Activated CD8-positive, alpha-beta memory T cell treated with anti-CD3 and anti-CD28 coated beads for 36 hours (primary cell): ENCODE data around the gene SNX5. TPM values are rescaled to one million over a fixed set of nuclear protein-coding genes. Genes with fewer than 3 reads are reported as not detected.

Experiments
- CTCF ChIA-PET: fragments of 350-600 bp; sonication (Branson Sonifier 250); formaldehyde crosslinking; loops from one replicate; lab custom pipeline; 2021; ENCODE audit warnings: antibody characterized with exemption; lab: Charles Lee
- POLR2A ChIA-PET: fragments of 350-600 bp; sonication (Branson Sonifier 250); formaldehyde crosslinking; loops from one replicate; lab custom pipeline; 2021; ENCODE audit warnings: antibody characterized with exemption; lab: Charles Lee
- total RNA-seq, 2 experiments: library from RNA; stranded (reverse); gene quantifications; one replicate each; pipeline ENCODE4 v1.2.3, GENCODE V29; 2021

SNX5 gene
- total RNA-seq, 2 experiments from 2014 or later, result 205 to 212 TPM

DNA sequence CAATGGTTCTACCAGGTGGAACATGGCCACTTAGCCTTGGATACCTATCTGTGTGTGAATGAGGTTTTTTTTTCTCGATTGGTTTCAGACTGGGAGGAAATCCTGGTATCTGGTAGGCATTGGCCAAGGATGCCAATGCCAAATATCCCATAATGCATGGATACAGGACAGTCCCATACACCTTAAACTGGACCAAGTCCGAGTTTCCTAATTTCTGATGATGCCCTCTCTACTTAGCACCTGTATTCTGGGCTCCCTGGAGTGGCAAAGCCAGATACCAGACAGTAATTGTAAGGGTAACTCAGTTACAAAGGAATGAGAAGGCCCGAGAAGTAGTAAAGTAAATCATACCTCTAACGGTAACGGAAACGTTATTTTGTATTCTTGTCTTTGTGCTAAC, 17.9 kb downstream of the SNX5 start:
- ChIA-PET CTCF (no interaction called here), POLR2A (no interaction called here)

DNA sequence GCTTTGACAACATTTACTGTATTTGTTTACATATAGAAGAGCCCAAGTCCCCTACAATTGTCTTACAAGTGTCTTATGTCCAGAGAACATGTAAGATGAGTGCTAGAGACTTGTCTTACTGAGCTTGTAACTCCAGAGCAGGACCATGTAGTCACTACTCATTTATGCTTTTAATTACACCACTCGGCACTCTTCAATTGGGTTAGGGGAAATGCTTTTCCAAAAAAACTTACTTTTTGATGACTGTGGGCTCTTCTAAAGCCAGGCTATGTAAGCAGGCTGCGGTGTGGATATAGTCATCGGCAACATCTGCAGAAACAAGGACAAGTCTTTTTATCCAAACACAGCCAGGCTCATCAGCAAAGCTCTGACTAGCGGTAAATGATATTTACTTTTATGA, 18.7 kb downstream of the SNX5 start:
- CTCF ChIA-PET, result no interaction called here
- POLR2A ChIA-PET, result no interaction called here

DNA sequence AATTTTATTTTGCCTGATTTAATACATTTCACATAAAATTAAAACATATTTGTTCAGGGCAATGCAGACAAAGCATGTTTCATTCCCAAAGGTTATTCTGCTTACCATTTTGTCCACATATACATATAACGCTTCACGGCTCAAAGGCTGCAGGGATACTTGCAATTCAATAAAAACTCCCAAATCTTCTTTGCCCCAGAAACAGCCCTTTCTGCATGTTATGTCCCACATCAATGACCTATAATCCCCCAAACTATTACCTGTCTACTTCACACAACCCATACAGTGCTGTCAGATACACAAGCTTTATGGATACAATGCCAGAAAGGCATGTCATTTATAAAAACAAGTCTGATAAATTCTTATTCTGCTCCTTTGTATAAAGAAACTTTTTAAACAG, 20.2 kb downstream of the SNX5 start:
- POLR2A ChIA-PET, result interaction anchor here (1.2 kb wide), 1 partner anchor 11 kb away, joined by 3 read pairs; no protein-coding TSS in a partner anchor

DNA sequence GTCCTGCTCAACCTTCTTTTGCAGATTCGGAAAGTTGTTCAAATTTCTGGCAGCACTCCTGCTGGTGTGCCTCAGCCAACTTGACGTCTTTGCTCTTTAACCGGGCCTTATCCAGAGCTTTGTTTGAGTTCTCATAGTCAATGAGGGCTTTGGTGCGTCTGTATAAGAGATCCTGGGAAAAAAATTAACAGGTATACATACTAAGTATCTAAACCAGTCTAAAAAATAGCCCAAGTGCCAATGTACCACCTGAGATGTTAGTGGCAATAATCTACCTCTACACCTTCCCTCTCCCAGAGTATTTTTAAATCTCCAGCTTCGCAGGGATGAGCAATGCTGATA, 21.1 kb downstream of the SNX5 start:
- ChIA-PET POLR2A (interaction anchor here (1.2 kb wide), 1 partner anchor 12 kb away, joined by 3 read pairs; no protein-coding TSS in a partner anchor), CTCF (interaction anchor here (1.9 kb wide), 1 partner anchor 8 kb away, joined by 5 read pairs; no protein-coding TSS in a partner anchor)

More for the DNA sequence above, 20.2 kb downstream of the SNX5 start:
- CTCF ChIA-PET, result interaction anchor here (1.9 kb wide), 1 partner anchor 9 kb away, joined by 5 read pairs; no protein-coding TSS in a partner anchor

DNA sequence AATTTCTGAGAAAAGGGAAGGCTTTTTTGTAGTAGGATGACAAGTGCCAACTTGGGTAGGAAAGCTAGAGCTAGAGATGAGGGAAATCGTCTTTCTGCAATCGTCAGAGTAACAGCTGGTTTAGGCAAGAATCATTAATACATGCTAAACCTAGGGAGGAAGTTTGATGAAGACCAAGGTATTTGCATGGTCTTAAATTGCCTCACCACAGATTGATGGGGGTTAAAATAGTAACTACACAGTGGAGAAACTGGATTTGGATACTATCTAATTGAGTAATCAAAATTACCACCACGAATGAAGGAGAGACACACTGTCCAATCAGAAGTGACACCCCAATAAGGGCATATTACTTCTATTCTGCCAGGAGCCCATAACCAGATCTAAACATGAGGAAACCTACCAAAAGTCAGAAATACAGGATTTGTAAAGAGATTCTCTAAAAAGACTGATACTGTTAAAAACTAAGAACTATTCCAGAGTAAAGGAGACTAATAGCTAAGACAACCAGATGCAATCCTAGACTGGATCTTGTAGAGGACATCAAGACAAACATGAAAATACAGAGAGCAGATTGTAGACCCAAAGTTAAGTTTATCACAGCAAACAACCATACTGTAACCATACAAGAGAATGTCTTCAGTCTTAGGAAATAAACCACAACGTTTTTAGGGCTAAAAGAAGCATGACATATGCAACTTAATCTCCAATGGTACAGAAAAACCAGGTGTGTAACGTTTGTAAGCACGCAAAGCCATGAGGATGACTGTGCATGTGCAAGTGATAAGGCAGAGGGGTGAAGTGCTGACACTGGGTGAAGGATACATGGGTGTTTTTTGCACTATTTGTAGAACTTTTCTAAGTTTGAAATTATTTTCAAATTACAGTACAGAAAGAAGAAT, 21.8 kb downstream of the SNX5 start:
- POLR2A ChIA-PET, result no interaction called here
- CTCF ChIA-PET, result interaction anchor here (1.9 kb wide), 1 partner anchor 8 kb away, joined by 5 read pairs; no protein-coding TSS in a partner anchor

DNA sequence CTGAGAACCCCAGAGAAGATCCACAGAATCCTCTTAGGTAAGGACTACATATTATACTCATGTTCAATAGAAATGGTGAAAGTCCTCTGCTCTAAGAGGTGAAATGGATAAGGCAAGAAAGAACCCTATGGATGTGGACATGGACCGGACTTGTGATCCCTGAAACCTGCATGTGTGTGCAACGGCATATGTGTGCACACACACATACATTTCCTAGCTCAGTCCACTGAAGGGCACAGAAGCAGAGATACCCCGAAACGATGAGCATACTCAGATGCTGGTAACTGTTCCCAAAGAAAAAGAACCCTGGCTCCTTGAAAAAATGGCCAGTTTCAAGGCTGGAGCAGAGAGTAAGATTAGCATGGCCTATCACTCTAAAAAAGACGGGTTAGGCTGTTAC, 22.6 kb downstream of the SNX5 start:
- ChIA-PET POLR2A (no interaction called here), CTCF (no interaction called here)

DNA sequence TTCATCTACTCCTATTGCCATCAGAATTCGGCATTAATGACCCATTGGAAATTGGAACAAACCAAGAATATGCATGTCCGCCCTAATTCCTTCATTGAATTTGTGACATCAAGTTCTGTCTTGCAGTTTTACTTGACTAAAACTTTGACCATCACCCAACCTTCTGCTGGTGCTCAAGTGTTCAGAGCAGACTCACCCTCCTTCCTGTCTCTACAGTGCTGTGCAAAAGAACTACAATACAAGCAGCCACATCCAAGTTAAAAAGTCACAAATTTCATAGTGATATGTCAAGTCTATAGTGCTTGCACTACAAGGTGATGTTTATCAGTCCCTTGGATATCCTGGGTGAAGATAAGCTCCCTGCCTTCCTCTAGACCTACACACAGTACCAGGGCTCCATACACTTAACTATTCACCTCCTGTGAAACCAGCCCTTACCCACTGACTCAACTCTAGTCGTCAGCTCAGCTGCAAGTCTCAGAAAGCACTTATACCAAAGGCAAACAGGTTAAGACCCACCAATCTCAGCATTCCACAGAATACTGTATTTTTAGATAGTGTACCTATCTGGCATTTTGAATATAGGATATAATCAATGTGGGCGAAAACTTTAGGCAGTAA, 23.6 kb downstream of the SNX5 start:
- CTCF ChIA-PET, result interaction anchor here (0.6 kb wide), 1 partner anchor 13 kb away, joined by 3 read pairs; no protein-coding TSS in a partner anchor
- POLR2A ChIA-PET, result no interaction called here

DNA sequence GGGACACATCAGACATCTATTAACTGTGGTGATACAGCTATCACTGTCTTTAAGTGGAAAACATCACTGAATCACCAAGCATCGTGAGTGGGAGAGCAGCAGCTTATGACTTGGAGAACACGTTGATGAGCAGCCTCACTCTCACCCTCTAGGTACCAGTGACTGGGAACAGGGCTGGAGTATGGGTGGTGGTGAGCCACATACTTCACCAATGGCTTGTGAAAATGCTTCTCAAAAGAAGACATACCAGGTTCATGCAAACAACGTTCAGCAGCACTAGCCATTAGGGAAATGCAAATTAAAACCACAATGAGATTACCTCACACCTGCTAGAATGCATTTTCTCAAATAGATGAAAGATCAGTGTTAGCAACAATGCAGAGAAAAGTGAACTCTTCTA, 25.3 kb downstream of the SNX5 start:
- ChIA-PET POLR2A (no interaction called here), CTCF (no interaction called here)

DNA sequence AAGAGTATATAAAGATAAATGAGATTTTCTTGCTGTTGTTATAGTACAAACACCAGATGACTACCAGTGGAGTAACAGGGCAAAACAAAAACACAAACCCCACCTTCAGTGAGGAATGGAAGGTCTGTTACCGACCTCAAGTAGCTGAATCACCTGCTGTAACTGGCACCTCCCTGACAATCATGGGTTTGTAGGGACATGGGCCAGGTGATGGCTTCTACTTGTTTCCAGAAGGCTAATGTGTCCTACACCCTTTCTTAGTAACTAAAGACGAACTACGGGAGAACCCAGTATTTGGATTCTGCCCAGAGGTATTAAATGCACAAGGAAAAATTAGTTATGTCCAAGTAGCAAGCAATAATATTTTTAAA, 26.8 kb downstream of the SNX5 start:
- ChIA-PET CTCF (interaction anchor here (1.2 kb wide), 1 partner anchor 259 kb away, joined by 4 read pairs; no protein-coding TSS in a partner anchor), POLR2A (no interaction called here)

DNA sequence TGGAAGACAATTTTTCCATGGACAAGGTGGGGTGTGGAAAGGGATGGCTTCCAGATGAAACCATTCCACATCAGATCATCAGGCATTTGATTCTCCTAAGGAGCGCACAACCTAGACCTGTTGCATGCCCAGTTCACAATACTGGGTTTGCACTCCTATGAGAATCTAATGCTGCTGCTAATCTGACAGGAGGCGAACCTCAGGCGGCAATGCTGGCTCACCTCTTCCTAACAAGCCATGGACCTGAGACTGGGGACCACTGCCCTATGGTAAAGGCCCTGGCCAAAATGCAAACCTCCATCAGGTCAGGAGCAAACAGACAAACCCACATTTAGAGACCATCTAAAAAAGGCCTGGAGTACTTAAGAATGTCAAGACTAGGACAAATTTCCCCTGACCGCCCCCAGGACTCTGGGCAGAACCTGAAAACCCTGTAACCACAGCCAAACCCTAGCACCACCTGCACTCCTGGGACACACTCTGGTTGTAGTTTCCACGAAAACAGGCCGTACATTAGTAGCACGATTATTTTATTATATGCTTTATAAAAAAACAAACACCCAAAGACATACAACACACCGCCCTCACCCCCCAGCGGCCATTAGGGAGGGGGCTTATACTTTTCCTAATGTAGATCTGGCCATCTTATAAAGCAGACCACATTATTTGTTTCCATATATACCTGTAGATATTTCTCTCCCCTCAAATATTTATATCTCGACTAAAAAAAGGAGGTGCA, 27.3 kb downstream of the SNX5 start:
- POLR2A ChIA-PET, result interaction anchor here (0.5 to 0.9 kb wide), 2 partner anchors 16 to 381 kb away, joined by 3 read pairs; no protein-coding TSS in a partner anchor
- CTCF ChIA-PET, result interaction anchor here (1.2 kb wide), 1 partner anchor 259 kb away, joined by 4 read pairs; no protein-coding TSS in a partner anchor

DNA sequence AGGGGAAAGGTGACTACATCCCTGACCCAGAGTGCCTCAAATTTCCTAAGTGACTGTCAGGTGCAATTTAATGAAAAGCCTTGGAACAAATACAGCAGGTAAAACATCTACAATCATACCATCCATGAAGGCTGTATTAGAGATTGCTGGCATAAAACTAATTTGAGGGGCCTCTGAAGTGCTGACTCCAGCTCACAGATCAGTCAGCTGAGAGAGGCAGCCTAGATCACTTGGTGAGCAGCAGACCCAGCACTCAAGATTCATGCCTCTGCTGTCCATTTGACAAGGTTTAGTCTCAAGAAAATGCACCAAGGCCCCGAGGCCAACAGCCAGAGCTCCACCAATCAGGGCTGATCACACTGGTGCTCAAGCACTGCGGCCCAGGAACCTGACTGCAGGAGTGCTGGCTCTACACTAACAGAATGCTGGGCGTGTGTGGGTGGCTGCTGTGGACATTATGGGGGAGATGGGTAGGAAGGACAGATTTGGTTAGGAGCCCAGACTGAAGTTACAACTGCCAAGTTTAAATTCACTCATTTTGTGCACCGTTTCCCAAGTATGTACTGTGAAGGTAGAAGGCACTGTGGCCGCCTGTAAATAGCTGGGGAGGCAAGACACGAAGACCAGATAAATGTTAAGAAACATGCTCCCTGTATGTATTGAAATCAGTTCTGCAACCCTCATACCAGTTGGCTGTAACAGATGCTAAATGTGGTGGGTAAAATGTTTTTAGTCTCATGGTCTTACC, 28.2 kb downstream of the SNX5 start:
- ChIA-PET POLR2A (interaction anchor here (0.5 to 0.9 kb wide), 2 partner anchors 17 to 382 kb away, joined by 3 read pairs; no protein-coding TSS in a partner anchor), CTCF (no interaction called here)

DNA sequence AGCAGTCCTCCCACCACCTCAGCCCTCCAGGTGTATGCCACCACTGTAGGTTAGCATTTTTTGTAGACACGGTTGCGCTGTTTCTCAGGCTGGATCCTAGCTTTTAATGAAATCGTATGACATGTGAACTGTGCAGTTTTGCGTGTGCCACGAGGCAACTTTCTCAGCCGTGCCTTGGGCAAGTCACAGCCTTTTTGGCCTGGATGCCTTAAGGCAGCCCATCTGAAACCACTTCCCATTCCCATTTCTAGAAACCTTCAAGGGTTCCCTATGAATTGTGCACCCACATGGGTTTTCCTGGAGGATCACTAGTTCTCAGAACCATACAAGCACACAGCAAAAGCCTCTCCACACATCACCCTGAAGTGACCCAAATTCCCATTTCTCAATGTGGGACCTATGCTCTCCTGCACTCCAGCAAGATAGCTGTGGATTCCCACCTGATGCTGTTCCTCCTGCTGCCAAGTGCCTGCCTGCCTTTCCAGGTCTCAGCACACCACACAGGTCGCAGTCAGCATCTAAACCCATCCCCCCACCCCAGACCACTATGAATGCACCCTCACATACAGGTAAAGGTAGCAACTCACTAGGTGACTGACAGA, 28.9 kb downstream of the SNX5 start:
- POLR2A ChIA-PET, result no interaction called here
- CTCF ChIA-PET, result interaction anchor here (0.6 to 2.2 kb wide), 6 partner anchors 8 to 409 kb away, joined by 3 to 9 read pairs (median 3); partner anchors contain the start of gene RRBP1

DNA sequence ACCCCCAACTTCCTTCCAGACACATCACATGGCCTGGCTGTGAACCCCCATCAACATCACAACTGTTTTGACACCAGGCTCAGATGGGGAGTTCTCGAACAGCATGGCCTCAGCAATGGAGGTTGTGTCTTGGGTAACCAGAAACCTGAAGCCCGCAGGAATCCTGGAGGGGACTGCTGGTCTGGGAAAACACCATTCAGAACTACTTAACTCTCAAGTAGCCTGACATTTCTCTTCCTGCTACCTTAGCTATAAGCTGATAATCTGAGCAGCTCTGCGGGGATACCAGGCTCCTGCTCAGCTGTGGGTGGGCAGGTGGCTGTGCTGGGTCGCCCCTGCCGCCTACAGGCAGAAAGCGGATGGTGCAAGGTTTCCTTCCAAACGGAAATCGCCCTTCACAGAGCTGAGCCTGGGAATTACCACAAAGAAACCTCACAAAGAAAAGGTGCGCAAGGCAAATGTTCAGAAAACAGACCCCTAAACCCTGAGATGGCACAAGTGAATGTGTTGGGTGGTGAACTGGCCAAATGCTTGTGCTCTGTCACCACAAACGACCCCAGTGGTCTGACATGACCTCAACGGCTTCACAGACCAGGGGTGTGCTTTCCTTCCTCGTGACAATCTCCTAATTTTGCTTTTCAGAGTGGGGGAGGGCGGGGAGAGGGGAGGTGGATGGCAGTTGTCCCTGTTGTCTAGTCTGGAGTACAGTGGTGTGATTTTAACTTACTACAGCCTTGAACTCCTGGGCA, 29.5 kb downstream of the SNX5 start:
- ChIA-PET CTCF (interaction anchor here (0.6 to 2.2 kb wide), 9 partner anchors 9 to 434 kb away, joined by 3 to 9 read pairs (median 3); partner anchors contain the start of gene RRBP1), POLR2A (interaction anchor here (1.0 kb wide), 1 partner anchor 434 kb away, joined by 4 read pairs; no protein-coding TSS in a partner anchor)

DNA sequence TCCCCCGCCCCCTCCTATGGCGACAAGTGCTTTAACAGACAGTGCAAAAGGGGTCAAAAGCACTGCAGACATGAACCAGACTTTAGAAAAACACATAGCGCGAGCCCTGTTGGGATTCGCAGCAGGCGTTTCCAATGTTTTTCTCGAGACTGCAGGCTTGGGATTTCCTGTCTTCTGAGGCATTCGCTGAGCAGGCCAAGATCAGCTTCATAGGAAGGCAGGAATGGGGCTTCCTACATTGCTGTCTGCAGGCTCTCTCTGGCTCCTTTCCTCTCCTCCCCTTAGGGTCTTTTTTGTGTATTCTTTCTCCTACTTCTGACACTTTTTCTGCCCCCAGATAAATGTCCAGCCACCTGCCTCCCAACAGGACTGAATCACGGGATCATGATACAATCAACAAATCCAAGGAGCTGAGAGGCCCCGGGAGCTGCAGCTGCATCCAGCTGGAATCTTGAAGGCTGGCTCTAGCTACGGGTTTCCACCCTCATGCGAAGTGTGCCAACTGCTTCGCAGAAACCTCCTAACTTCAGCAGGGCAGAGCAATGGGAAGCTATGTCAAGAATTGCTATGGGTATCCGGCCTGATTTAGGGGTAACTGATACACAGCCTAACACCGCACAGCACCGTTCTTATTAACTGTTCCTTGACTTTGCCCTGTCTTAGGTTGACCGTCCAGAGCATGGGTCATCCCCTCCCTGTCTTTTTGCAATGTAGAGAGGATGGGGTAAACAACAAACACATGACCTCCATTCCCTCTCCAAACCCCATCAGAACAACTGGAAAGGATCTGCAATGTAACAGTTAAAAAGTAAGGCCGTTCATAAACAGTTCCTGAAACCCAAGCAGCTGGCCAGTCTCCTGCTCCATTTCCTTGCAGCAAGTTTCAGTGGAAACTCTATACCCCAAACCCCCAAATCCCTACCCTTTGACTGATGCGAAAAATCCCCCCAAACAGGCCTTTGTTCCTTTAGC, 31.5 kb downstream of the SNX5 start:
- POLR2A ChIA-PET, result no interaction called here
- CTCF ChIA-PET, result interaction anchor here (1.5 to 2.2 kb wide), 2 partner anchors 58 to 255 kb away, joined by 4 to 9 read pairs; partner anchors contain the start of gene RRBP1

DNA sequence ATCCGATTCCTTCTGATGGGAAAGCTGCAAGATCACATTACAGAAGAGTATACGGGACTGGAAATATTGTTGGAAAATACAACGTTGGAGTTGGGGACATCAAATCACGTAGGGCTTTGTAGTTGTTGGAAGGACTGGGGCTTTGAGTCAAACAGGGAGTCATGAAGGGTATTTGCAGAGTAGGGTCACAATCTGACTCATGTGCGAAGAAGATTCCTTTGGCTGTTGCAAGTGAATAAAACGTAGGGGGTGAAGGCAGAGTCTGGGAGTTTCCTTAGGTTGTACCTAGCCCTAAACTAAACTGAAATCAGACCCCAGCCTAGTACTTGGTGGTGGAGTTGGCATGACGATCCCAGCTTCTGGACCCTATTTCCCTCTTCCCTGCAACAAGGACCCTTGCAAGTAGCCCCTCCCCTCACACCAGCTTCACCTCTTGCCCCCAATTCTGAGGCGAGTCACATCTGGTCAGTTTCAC, 32.3 kb downstream of the SNX5 start:
- CTCF ChIA-PET, result interaction anchor here (1.2 kb wide), 1 partner anchor 254 kb away, joined by 3 read pairs; the partner anchor contains the start of gene RRBP1
- POLR2A ChIA-PET, result no interaction called here

DNA sequence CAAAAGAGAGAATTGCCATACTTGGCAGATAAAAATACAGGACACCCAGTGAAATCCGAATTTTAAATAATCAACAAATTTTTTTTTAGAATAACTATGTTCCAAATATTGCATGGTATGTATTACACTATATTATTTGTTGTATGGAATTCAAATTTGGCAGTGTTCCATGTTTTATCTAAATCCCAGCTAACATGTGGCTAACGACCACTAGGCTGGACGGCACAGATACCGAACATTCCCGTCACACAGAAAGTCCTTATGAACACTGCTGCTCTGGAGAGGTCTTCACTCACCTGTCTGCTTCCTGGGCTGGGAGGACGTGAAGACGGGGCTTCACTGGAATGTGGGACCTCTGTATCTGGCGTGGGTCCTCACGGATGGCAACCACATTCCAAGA, 32.8 kb downstream of the SNX5 start:
- ChIA-PET CTCF (interaction anchor here (1.2 kb wide), 1 partner anchor 253 kb away, joined by 3 read pairs; the partner anchor contains the start of gene RRBP1), POLR2A (no interaction called here)
